H9 (cell line): ENCODE measurements around the gene GJD4. TPM values are rescaled to one million over a fixed set of nuclear protein-coding genes. Genes with fewer than 3 reads are reported as not detected.

Source experiments
- DNase-seq: peaks from one replicate; pipeline ENCODE4 v3.0.0-alpha.2; 2017
- H2AFZ ChIP-seq: one replicate; pipeline ENCODE4 v1.6.1; 2013; ENCODE audit warnings: mild to moderate bottlenecking, low read length, control low read depth, moderate library complexity
- H2AK5ac ChIP-seq: 2 replicates; pipeline ENCODE4 v1.6.1; 2013; ENCODE audit warnings: low read length, control low read depth, mixed read lengths; ENCODE audit not compliant: insufficient read length
- H2BK120ac ChIP-seq: one replicate; pipeline ENCODE4 v1.6.1; 2013; ENCODE audit warnings: low read depth, mild to moderate bottlenecking, low read length, control low read depth, inconsistent platforms; ENCODE audit not compliant: poor library complexity, severe bottlenecking
- H2BK12ac ChIP-seq: 2 replicates; pipeline ENCODE4 v1.6.1; 2013; ENCODE audit warnings: low read length, control low read depth, mixed read lengths, low read depth; ENCODE audit not compliant: insufficient read length
- H2BK15ac ChIP-seq: 2 replicates; pipeline ENCODE4 v1.6.1; 2013; ENCODE audit warnings: low read depth, low read length, control low read depth
- H2BK20ac ChIP-seq: one replicate; pipeline ENCODE4 v1.6.1; 2013; ENCODE audit warnings: low read depth, mild to moderate bottlenecking, low read length, control low read depth, inconsistent platforms; ENCODE audit not compliant: poor library complexity, severe bottlenecking
- H2BK5ac ChIP-seq: 2 replicates; pipeline ENCODE4 v1.6.1; 2013; ENCODE audit warnings: low read length, control low read depth, mixed read lengths; ENCODE audit not compliant: insufficient read length
- H3K14ac ChIP-seq: 2 replicates; pipeline ENCODE4 v1.6.1; 2013; ENCODE audit warnings: low read length, control low read depth; ENCODE audit not compliant: insufficient read depth
- H3K18ac ChIP-seq: 2 replicates; pipeline ENCODE4 v1.6.1; 2013; ENCODE audit warnings: low read depth, mild to moderate bottlenecking, mixed read lengths, low read length, control low read depth; ENCODE audit not compliant: insufficient read length
- H3K23ac ChIP-seq: 2 replicates; pipeline ENCODE4 v1.6.1; 2013; ENCODE audit warnings: low read length, control low read depth, mixed read lengths, low read depth; ENCODE audit not compliant: insufficient read length
- H3K23me2 ChIP-seq: 2 replicates; pipeline ENCODE4 v1.6.1; 2013; ENCODE audit warnings: low read depth, mild to moderate bottlenecking, mixed read lengths, low read length, control low read depth; ENCODE audit not compliant: insufficient read length, poor library complexity, severe bottlenecking
- H3K27ac ChIP-seq: 2 replicates; pipeline ENCODE4 v1.5.1; 2013; ENCODE audit warnings: low read length, control low read depth, mixed read lengths, low read depth; ENCODE audit not compliant: insufficient read length
- H3K27me3 ChIP-seq: 2 replicates; pipeline ENCODE4 v1.6.1; 2013; ENCODE audit warnings: low read length, control low read depth, inconsistent platforms; ENCODE audit not compliant: insufficient read depth
- H3K4ac ChIP-seq: 2 replicates; pipeline ENCODE4 v1.6.1; 2013; ENCODE audit warnings: low read depth, mild to moderate bottlenecking, control low read depth, inconsistent platforms, low read length, moderate library complexity
- H3K4me1 ChIP-seq: 2 replicates; pipeline ENCODE4 v1.6.1; 2013; ENCODE audit warnings: low read length, control low read depth, inconsistent platforms; ENCODE audit not compliant: insufficient read depth
- H3K4me2 ChIP-seq: 2 replicates; pipeline ENCODE4 v1.6.1; 2013; ENCODE audit warnings: low read length, control low read depth, mixed read lengths; ENCODE audit not compliant: insufficient read length, insufficient read depth
- H3K56ac ChIP-seq: 2 replicates; pipeline ENCODE4 v1.6.1; 2013; ENCODE audit warnings: low read depth, mild to moderate bottlenecking, mixed read lengths, low read length, control low read depth; ENCODE audit not compliant: insufficient read length
- H3K79me1 ChIP-seq: 2 replicates; pipeline ENCODE4 v1.6.1; 2013; ENCODE audit warnings: low read depth, mild to moderate bottlenecking, moderate library complexity, low read length, control low read depth, inconsistent platforms; ENCODE audit not compliant: insufficient read depth, poor library complexity, severe bottlenecking
- H3K79me2 ChIP-seq: 2 replicates; pipeline ENCODE4 v1.6.1; 2013; ENCODE audit warnings: low read length, control low read depth, inconsistent platforms; ENCODE audit not compliant: insufficient read depth
- H3K9ac ChIP-seq: 2 replicates; pipeline ENCODE4 v1.6.1; 2013; ENCODE audit warnings: low read length, control low read depth, mixed read lengths; ENCODE audit not compliant: insufficient read length; ENCODE audit errors: extremely low read depth
- H3K9me3 ChIP-seq: one replicate; pipeline ENCODE4 v1.6.1; 2013; ENCODE audit warnings: low read depth, low read length, inconsistent platforms; ENCODE audit not compliant: control insufficient read depth
- H3T11ph ChIP-seq: one replicate; pipeline ENCODE4 v1.6.1; 2013; ENCODE audit warnings: mild to moderate bottlenecking, low read length, control low read depth, inconsistent platforms
- H4K20me1 ChIP-seq: one replicate; pipeline ENCODE4 v1.6.1; 2013; ENCODE audit not compliant: control insufficient read depth, insufficient read length, insufficient read depth
- H4K5ac ChIP-seq: 2 replicates; pipeline ENCODE4 v1.6.1; 2013; ENCODE audit warnings: low read depth, mild to moderate bottlenecking, mixed read lengths, low read length, control low read depth; ENCODE audit not compliant: insufficient read length
- H4K8ac ChIP-seq: replicated peaks from 2 replicates; pipeline ENCODE4 v1.6.1; 2013; ENCODE audit warnings: low read length, control low read depth, mixed read lengths, low read depth; ENCODE audit not compliant: insufficient read length
- H4K91ac ChIP-seq: 2 replicates; pipeline ENCODE4 v1.6.1; 2013; ENCODE audit warnings: low read depth, mild to moderate bottlenecking, moderate library complexity, mixed read lengths, low read length, control low read depth; ENCODE audit not compliant: insufficient read length
- H3K27ac Mint-ChIP-seq, 3 experiments: 2 replicates in 2 of 3; 3 replicates in 1 of 3; pipeline ENCODE4 v1.8.0; 2020 to 2021; ENCODE audit warnings: mixed read lengths in 3 of 3, mild to moderate bottlenecking in 1 of 3, moderate library complexity in 1 of 3
- H3K27me3 Mint-ChIP-seq: 2 replicates; pipeline ENCODE4 v1.8.0; 2021; ENCODE audit warnings: low read depth, mild to moderate bottlenecking, moderate library complexity, mixed read lengths
- H3K36me3 Mint-ChIP-seq, 3 experiments: 2 replicates in 2 of 3; 3 replicates in 1 of 3; pipeline ENCODE4 v1.8.0; 2020 to 2021; ENCODE audit warnings: low read depth in 3 of 3, mixed read lengths in 3 of 3; ENCODE audit not compliant: insufficient read depth in 1 of 3
- H3K4me1 Mint-ChIP-seq, 2 experiments: 2 replicates each; pipeline ENCODE4 v1.8.0; 2020; ENCODE audit warnings: mixed read lengths in 2 of 2
- H3K4me3 Mint-ChIP-seq, 2 experiments: 2 replicates in 1 of 2; 3 replicates in 1 of 2; pipeline ENCODE4 v1.8.0; 2020 to 2021; ENCODE audit warnings: mild to moderate bottlenecking in 2 of 2, mixed read lengths in 2 of 2, moderate library complexity in 1 of 2
- H3K9me3 Mint-ChIP-seq, 2 experiments: 2 replicates in 1 of 2; 3 replicates in 1 of 2; pipeline ENCODE4 v1.8.0; 2020; ENCODE audit warnings: mild to moderate bottlenecking in 2 of 2, mixed read lengths in 2 of 2, moderate library complexity in 1 of 2
- CTCF ChIP-seq: fragments of 200-600 bp; sonication (generic); conservative IDR thresholded peaks from 3 replicates; pipeline ENCODE4 v1.8.0; 2021; ENCODE audit warnings: antibody characterized with exemption, mild to moderate bottlenecking
- WGBS: extraction: QIAGEN DNeasy Blood & Tissue Kit; methylation state at CpG from one replicate; pipeline ENCODE4 v1.1.7; 2013; ENCODE audit warnings: missing lambda C conversion rate, low lambda C conversion rate, mixed read lengths; ENCODE audit not compliant: insufficient read length; ENCODE audit errors: extremely low coverage; 5-methylcytosine and 5-hydroxymethylcytosine counted together
- total RNA-seq: library from RNA; stranded (reverse); gene quantifications from 2 replicates; pipeline ENCODE4 v1.2.1, GENCODE V29; 2021

The GJD4 gene
- total RNA-seq, 1 experiment from 2014 or later = not detected

GRCh38 chr10:35567951-35568350 is 37.2 kb upstream of the GJD4 start:
- H3K79me2 ChIP-seq = no peaks in the 10 kb centered on the region
- no peak overlapping the region for H2BK12ac ChIP-seq
- no peak overlapping the region for H3K4me2 ChIP-seq
- H3T11ph ChIP-seq = no peak overlapping the region
- H3K18ac ChIP-seq = no peak overlapping the region
- no peaks in the 10 kb centered on the region for H3K9me3 Mint-ChIP-seq
- no peak overlapping the region for H3K27ac ChIP-seq
- H3K9ac ChIP-seq = no peak overlapping the region
- no peak overlapping the region for H2BK20ac ChIP-seq
- no peak overlapping the region for H4K91ac ChIP-seq
- DNase-seq = no peak
- no peaks in the 10 kb centered on the region for H3K79me1 ChIP-seq
- no peak overlapping the region for H3K4me3 Mint-ChIP-seq
- no peak overlapping the region for H3K56ac ChIP-seq
- H2BK120ac ChIP-seq = no peak overlapping the region
- H4K20me1 ChIP-seq = no peaks in the 10 kb centered on the region
- no peak overlapping the region for H2BK15ac ChIP-seq
- TF ChIP-seq CTCF = no peak
- H3K23me2 ChIP-seq = no peaks in the 10 kb centered on the region
- H3K27ac Mint-ChIP-seq = peak overlapping the region in 2 of 3 experiments; percentile 51 to 76; a peak in 3 of 7 replicates
- H3K27me3 Mint-ChIP-seq = no peaks in the 10 kb centered on the region
- no peak overlapping the region for H2AK5ac ChIP-seq
- no peak overlapping the region for H3K14ac ChIP-seq
- no peak overlapping the region for H3K4ac ChIP-seq
- no peaks in the 10 kb centered on the region for H3K9me3 ChIP-seq
- H3K23ac ChIP-seq = no peak overlapping the region
- no peaks in the 10 kb centered on the region for H3K27me3 ChIP-seq
- H4K8ac ChIP-seq = no peak overlapping the region
- no peak overlapping the region for H4K5ac ChIP-seq
- no CpG with 5 or more reads among the region's 6 CpGs for WGBS
- H2AFZ ChIP-seq = no peak overlapping the region
- H3K4me1 ChIP-seq = no peaks in the 10 kb centered on the region
- H3K4me1 Mint-ChIP-seq = peaks cover 4% of the 10 kb centered on the region in 2 experiments; a peak in 2 of 4 replicates
- peaks cover 11 to 39% (median 12%) of the 10 kb centered on the region in 3 experiments for H3K36me3 Mint-ChIP-seq
- no peak overlapping the region for H2BK5ac ChIP-seq
